Fibroblast of lung (primary cell): ENCODE results near the gene VPS13D. TPM values are rescaled to one million over a fixed set of nuclear protein-coding genes. Genes with fewer than 3 reads are reported as not detected.
A peak's percentile ranks its signal among the peaks of the same experiment; 100 is the strongest.
"Not testable (repeated sequence)": the region's sequence is repeated elsewhere in the genome, so short reads cannot be mapped to it uniquely, and the experiment has no call there.

Source experiments
- DNase-seq, 2 donors: peaks; one replicate each; pipeline versions ENCODE4 v3.0.0 to v3.0.0-alpha.2; 2010; ENCODE audit warnings: low read depth in 2 of 2
- H2AFZ ChIP-seq: 2 replicates; pipeline ENCODE4 v1.5.1; 2012; ENCODE audit warnings: low read length, control low read depth, inconsistent platforms
- H3K27ac ChIP-seq: 2 replicates; pipeline ENCODE4 v1.5.1; 2011; ENCODE audit warnings: low read length, control low read depth; ENCODE audit not compliant: insufficient read depth
- H3K27me3 ChIP-seq: 2 replicates; pipeline ENCODE4 v1.5.1; 2011; ENCODE audit warnings: mild to moderate bottlenecking, low read length; ENCODE audit not compliant: control insufficient read depth, insufficient read depth
- H3K36me3 ChIP-seq: 2 replicates; pipeline ENCODE4 v1.5.1; 2011; ENCODE audit warnings: low read length; ENCODE audit not compliant: control insufficient read depth, insufficient read depth
- H3K4me1 ChIP-seq: 2 replicates; pipeline ENCODE4 v1.5.1; 2011; ENCODE audit warnings: low read length; ENCODE audit not compliant: control insufficient read depth, insufficient read depth; ENCODE audit errors: extremely low read depth
- H3K4me2 ChIP-seq: 2 replicates; pipeline ENCODE4 v1.5.1; 2011; ENCODE audit warnings: low read length, control low read depth; ENCODE audit not compliant: insufficient read depth; ENCODE audit errors: extremely low read depth
- H3K4me3 ChIP-seq, 4 experiments: fragments of 200-600 bp in 1 of 4; sonication (generic) in 1 of 4; replicated peaks in 1 of 4; 2 replicates each; pipeline ENCODE4 v1.5.1; 2011 to 2016; ENCODE audit warnings: low read length in 4 of 4, low read depth in 3 of 4, mild to moderate bottlenecking in 3 of 4, control low read depth in 2 of 4, inconsistent platforms in 1 of 4, mixed read lengths in 1 of 4; ENCODE audit not compliant: insufficient read depth in 1 of 4; ENCODE audit errors: control extremely low read depth in 1 of 4
- H3K79me2 ChIP-seq: 2 replicates; pipeline ENCODE4 v1.5.1; 2012; ENCODE audit warnings: mild to moderate bottlenecking, low read length, inconsistent platforms; ENCODE audit not compliant: control insufficient read depth, insufficient read depth
- H3K9ac ChIP-seq: 2 replicates; pipeline ENCODE4 v1.5.1; 2011; ENCODE audit warnings: mild to moderate bottlenecking, low read length, control low read depth; ENCODE audit not compliant: insufficient read depth
- H3K9me3 ChIP-seq: 2 replicates; pipeline ENCODE4 v1.5.1; 2012; ENCODE audit warnings: low read depth, low read length; ENCODE audit not compliant: control insufficient read depth, insufficient read depth
- H4K20me1 ChIP-seq: 2 replicates; pipeline ENCODE4 v1.5.1; 2011; ENCODE audit warnings: low read length; ENCODE audit not compliant: control insufficient read depth, insufficient read depth; ENCODE audit errors: extremely low read depth
- EZH2 ChIP-seq: IDR thresholded peaks from 2 replicates; pipeline ENCODE4 v1.5.1; 2012; ENCODE audit warnings: low read length, control low read depth, mild to moderate bottlenecking; ENCODE audit errors: missing control alignments
- polyA plus RNA-seq, 2 donors: library from polyadenylated mRNA; depleted of rRNA in 1 of 2; stranded (reverse) in 1 of 2; unstranded in 1 of 2; fragments of >200 nt; gene quantifications; 2 replicates each; pipeline ENCODE4 v1.2.1, GENCODE V29; 2011 to 2012; ENCODE audit warnings: missing spikeins in 1 of 2
- total RNA-seq: library from RNA; depleted of rRNA; stranded (reverse); fragments of >200 nt; gene quantifications from 2 replicates; pipeline ENCODE4 v1.2.1, GENCODE V29; 2014
- TF ChIP-seq, protein P1 (sequence below), 2 donors: IDR thresholded peaks in 1 of 2; conservative IDR thresholded peaks in 1 of 2; 1 replicate in 1 of 2; 2 replicates in 1 of 2; pipeline ENCODE4 v1.5.1; 2011 to 2012; ENCODE audit warnings: low read length in 2 of 2, control low read depth in 1 of 2, inconsistent platforms in 1 of 2, low read depth in 1 of 2, mild to moderate bottlenecking in 1 of 2

Gene VPS13D
- total and polyA plus RNA-seq, 2 donors (not counting 1 experiment from before 2014, with no cell fraction given): 14.6 to 40.0 TPM

DNA sequence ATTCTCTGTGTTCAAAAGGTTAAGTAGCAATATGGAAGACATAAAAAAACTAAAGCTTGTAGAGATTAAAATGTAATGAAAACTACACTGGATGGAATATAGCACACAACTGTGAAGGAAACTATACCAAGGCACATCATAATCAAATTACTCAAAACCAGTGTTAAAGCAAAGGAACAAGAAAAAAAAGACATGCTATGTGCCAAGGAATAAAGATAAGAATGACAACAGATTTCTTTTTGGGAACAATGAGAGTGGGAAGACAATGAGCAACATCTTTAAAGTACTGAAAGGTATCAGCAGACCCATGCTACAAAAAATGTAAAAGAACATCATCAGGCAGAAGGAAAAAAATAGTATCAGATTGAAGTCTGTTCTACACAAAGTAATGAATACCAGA, 157.8 kb downstream of the VPS13D start:
- peak; percentile 18 to 38 for DNase-seq
- no peaks in the 10 kb centered on the region for H3K9me3 ChIP-seq
- H3K9ac ChIP-seq: no peak overlapping the region
- H3K27me3 ChIP-seq: no peaks in the 10 kb centered on the region
- no peaks in the 10 kb centered on the region for H4K20me1 ChIP-seq
- H3K4me1 ChIP-seq: no peaks in the 10 kb centered on the region
- H3K4me3 ChIP-seq: no peak overlapping the region
- no peak overlapping the region for H3K27ac ChIP-seq
- no peaks in the 10 kb centered on the region for H3K79me2 ChIP-seq
- H3K36me3 ChIP-seq: peaks cover 2% of the 10 kb centered on the region
- no peak overlapping the region for H3K4me2 ChIP-seq
- no peak overlapping the region for H2AFZ ChIP-seq
- no peak for TF ChIP-seq EZH2
- TF ChIP-seq, protein P1, sequence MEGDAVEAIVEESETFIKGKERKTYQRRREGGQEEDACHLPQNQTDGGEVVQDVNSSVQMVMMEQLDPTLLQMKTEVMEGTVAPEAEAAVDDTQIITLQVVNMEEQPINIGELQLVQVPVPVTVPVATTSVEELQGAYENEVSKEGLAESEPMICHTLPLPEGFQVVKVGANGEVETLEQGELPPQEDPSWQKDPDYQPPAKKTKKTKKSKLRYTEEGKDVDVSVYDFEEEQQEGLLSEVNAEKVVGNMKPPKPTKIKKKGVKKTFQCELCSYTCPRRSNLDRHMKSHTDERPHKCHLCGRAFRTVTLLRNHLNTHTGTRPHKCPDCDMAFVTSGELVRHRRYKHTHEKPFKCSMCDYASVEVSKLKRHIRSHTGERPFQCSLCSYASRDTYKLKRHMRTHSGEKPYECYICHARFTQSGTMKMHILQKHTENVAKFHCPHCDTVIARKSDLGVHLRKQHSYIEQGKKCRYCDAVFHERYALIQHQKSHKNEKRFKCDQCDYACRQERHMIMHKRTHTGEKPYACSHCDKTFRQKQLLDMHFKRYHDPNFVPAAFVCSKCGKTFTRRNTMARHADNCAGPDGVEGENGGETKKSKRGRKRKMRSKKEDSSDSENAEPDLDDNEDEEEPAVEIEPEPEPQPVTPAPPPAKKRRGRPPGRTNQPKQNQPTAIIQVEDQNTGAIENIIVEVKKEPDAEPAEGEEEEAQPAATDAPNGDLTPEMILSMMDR (conservative IDR thresholded peaks at IDR 0.05 in 1 of 2, IDR thresholded peaks at IDR 0.05 in 1 of 2; ENCODE audit: low read depth in 1 of 2, low read length in 2 of 2): no peak

DNA sequence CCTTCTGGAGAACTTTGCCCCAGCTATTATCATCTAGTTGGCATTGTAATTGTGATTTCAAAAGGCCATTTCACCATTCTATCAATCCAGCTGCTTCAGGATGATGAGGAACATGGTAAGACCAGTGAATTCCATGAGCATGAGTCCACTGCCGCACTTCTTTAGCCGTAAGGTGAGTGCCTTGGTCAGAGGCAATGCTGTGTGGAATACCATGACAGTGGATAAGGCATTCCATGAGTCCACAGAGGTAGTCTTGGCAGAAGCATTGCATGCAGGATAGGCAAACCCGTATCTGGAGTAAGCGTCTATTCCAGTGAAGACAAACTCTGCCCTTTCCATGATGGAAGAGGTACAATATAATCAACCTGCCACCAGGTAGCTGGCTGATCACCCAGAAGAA, 160.5 kb downstream of the VPS13D start:
- not testable (repeated sequence) for H2AFZ ChIP-seq, H3K9ac ChIP-seq, H3K36me3 ChIP-seq, H3K4me3 ChIP-seq, H4K20me1 ChIP-seq, DNase-seq, H3K79me2 ChIP-seq, H3K4me2 ChIP-seq, H3K27me3 ChIP-seq, H3K9me3 ChIP-seq, H3K4me1 ChIP-seq, H3K27ac ChIP-seq

DNA sequence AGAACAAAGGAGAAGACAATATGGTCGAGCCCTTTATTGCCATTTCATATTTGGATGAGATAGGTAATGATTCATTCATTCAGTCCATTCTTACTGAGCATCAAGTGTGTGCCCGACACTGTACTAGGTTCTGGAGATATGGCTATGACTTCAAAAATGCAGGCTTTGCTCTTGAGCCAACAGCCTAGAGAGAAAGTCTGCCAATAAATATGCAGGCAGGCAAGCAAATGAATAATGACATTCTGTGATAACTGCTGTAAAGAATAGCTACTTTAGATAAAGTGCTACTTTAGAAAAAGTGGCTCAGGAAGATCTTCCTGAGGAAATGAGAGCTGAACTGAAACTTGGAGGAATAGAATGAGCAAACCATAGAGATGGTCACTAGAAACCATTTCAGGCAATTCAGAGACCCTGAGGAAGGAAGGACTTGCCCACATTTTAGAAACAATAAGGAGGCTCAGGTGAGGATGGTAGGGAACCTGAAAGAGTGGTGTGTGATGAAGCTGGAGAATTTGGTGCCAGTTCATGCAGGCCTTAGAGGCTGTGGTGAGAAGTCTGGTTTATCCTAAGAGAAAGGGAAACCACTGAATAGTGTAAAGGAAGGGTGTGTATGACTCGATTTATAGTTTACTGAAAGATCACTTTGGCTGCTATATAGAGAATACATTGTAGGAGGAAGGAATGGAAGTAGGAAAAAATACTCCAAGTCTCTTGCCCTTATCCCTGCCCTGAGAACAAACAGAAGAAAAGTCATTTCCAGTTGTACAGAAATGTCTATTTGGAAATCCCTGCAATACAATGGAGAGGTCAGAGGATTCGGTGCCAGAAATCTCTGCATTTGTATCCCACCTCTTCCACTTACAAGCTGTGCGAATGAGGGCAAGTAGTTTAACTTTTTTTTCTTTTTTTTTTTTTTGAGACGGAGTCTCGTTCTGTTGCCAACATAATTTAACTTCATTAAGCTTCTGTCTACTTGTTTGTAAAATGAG, 167.9 kb downstream of the VPS13D start:
- TF ChIP-seq, protein P1 (conservative IDR thresholded peaks at IDR 0.05 in 1 of 2, IDR thresholded peaks at IDR 0.05 in 1 of 2; ENCODE audit: low read depth in 1 of 2, low read length in 2 of 2): no peak
- TF ChIP-seq EZH2: no peak
- Histone ChIP-seq H3K27me3 (no peaks in the 10 kb centered on the region), H3K9ac (no peak overlapping the region), H4K20me1 (no peaks in the 10 kb centered on the region), H2AFZ (no peak overlapping the region), H3K4me2 (no peak overlapping the region), H3K4me1 (no peaks in the 10 kb centered on the region), H3K9me3 (no peaks in the 10 kb centered on the region), H3K79me2 (no peaks in the 10 kb centered on the region), H3K4me3 (no peak overlapping the region), H3K27ac (no peak overlapping the region), H3K36me3 (no peaks in the 10 kb centered on the region)
- DNase-seq: peak in 1 of 2 donors; percentile 73
